ENCODE data around the gene ORM2. TPM values are rescaled to one million over a fixed set of nuclear protein-coding genes. Genes with fewer than 3 reads are reported as not detected.
"Not testable (repeated sequence)": the region's sequence is repeated elsewhere in the genome, so short reads cannot be mapped to it uniquely, and the experiment has no call there.

The ORM2 gene
- total RNA-seq, 2 donors from 2014 or later: not detected

DNA sequence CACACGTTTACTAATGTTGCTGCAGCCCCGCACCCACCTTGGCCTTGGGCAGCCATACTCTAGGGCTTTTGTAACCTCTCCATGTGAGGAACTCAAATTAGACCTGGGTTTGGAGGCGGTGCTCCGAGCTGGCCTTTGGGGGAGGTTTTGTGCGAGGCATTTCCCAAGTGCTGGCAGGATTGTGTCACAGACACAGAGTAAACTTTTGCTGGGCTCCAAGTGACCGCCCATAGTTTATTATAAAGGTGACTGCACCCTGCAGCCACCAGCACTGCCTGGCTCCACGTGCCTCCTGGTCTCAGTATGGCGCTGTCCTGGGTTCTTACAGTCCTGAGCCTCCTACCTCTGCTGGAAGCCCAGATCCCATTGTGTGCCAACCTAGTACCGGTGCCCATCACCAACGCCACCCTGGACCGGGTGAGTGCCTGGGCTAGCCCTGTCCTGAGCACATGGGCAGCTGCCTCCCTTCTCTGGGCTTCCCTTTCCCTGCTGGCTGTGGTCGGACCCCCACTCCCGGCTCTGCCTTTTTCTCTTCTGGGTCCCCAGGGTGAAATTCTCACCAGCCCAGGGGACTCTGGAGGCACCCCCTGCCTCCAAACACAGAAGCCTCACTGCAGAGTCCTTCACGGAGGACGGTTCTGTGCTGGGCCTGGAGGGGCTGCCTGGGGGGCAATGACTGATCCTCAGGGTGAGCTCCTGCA, 6.7 kb upstream of the ORM2 start, which contains the start of gene ORM1:
ORM1 (plus strand) TSS at position 268 of the 701 bp plus-strand sequence; CDS start at position 304, 36 bp downstream.
- DNase-seq; intact Hi-C loops (cut with DNase I, micrococcal nuclease): not testable (repeated sequence)
- peak; percentile 13 for ATAC-seq

DNA sequence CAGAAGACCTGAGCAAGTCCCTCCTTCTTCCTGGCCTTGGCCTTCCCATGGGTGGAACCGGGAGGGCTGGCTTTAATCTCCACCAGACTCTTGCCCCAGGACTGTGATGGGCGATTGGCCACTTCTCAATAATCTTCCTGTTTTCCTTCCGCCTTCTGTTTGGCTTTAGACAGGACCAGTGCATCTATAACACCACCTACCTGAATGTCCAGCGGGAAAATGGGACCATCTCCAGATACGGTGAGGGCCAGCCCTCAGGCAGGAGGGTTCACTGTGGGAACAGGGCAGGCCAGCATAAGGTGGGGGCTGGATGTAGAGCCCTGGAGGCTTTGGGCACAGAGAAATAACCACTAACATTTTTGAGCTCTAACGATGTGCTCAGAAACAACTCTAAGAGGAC, 5.8 kb upstream of the ORM2 start:
- DNase-seq; intact Hi-C loops (cut with DNase I, micrococcal nuclease); ATAC-seq: not testable (repeated sequence)

- DNase-seq (no peak), ATAC-seq (no peak)
- intact Hi-C loops (cut with DNase I, micrococcal nuclease): no loop called here
These were observed 5.2 kb upstream of the ORM2 start for GRCh38 chr9:114324492-114324891.

DNA sequence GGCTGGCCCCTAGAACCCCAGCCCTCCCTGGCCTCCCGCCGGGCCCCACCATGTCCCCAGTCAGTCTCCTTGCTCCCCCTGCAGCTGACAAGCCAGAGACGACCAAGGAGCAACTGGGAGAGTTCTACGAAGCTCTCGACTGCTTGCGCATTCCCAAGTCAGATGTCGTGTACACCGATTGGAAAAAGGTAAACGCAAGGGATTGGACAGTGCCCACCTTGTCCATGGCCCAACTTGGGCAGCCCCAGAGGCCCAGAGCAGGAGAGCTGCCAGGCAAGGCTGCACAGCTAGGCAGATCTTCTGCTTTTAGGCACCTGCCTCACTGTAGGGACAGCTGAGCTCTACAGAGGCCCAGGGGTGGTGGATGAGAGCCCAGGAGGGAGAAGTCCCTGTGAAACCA, 4.7 kb upstream of the ORM2 start:
- DNase-seq: not testable (repeated sequence)

GRCh38 chr9:114325684-114326254, 3.9 kb upstream of the ORM2 start:
- intact Hi-C loops (cut with DNase I, micrococcal nuclease); DNase-seq; ATAC-seq: not testable (repeated sequence)

More for the DNA sequence above, 4.7 kb upstream of the ORM2 start:
- ATAC-seq; intact Hi-C loops (cut with DNase I, micrococcal nuclease): not testable (repeated sequence)

DNA sequence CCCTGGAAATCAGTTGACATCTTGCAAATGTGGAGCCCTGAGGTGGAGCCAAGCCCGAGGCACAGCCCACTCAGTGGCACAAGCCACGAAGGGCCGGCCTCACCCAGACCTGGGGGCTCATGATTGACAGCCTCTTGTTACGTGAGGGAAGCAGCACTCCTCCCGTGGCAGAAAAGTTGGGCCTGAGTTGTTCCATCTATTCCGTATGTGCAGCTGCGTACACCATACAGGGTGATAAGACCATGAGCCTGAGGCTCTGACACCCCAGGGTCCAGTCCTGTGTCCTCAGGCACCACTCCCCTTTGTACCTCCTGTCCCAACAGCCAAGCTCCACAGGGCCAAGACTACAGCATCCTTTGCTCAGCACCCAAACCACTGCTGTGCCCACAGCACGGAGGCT, 1.9 kb upstream of the ORM2 start:
- intact Hi-C loops (cut with DNase I, micrococcal nuclease): no loop called here
- ATAC-seq: no peak
- no peak for DNase-seq

GRCh38 chr9:114328357-114328820, 1.3 kb upstream of the ORM2 start:
- peak; percentile 28 for ATAC-seq
- intact Hi-C loops (cut with DNase I, micrococcal nuclease); DNase-seq: not testable (repeated sequence)

DNA sequence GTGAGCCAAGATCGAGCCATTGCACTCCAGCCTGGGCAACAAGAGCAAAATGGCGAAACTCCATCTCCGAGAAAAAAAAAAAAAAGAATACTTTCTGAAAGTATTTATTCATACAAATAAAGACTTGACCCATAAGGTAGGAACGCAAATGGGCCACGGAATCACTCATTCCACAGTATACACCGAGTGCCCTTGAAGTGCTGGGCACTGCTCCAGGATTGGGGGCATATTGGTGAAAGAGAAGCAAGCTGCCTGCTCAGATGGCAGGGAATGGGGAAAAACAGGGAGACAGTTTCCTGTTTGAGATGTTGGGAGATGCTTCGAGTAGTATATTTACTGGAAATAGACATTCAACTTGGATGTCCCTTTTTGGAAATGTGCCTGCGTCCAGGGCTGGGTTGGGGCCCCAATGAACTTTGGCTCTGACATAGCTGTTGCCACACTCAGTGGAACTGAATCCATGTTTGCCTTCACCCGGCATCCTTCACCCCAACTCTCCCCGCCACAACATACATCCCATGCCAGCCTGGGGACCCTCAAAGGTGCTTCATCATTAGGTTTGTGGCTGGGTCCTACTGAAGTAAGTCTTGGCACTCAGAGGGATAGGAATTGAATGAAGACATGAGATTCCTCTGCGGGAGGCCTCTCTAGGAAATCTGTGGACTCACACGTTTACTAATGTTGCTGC, 588 bp upstream of the ORM2 start:
- DNase-seq; ATAC-seq; intact Hi-C loops (cut with DNase I, micrococcal nuclease): not testable (repeated sequence)

DNA sequence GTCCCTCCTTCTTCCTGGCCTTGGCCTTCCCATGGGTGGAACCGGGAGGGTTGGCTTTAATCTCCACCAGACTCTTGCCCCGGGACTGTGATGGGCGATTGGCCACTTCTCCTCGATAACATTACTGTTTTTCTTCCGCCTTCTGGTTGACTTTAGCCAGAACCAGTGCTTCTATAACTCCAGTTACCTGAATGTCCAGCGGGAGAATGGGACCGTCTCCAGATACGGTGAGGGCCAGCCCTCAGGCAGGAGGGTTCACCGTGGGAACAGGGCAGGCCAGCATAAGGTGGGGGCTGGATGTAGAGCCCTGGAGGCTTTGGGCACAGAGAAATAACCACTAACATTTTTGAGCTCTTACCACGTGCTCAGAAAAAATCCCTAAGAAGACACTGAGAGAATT, 967 bp downstream of the ORM2 start:
- intact Hi-C loops (cut with DNase I, micrococcal nuclease): no loop called here
- DNase-seq (no peak), ATAC-seq (no peak)

GRCh38 chr9:114331229-114332195, 1.8 kb downstream of the ORM2 start:
- ATAC-seq; DNase-seq; intact Hi-C loops (cut with DNase I, micrococcal nuclease): not testable (repeated sequence)

DNA sequence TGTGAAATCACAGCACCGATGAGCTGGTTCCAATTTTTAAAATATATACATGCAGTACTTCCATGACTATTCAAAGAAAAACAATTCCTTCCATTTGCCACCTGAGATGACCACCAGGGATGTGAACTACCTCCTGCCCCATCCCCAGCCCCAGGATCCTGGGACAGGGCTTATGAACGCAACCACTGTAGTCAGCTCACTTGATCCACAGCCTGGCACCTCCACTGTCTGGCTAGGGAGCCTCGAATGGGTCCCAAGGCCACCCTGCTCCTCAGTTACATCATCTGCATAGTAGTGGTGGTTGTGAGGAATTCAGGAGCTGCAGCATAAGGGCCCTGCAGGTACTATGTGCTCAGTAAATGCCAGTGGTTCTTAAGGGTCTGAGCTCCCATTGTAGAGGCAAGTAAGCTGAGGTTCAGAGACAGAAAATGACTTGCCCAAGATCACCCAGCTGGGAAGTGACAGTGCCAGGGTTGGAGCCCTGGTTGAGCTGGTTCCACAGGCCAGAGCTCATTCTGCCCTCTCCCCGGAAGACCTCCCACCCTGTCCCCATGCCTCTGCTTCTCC, 2.9 kb downstream of the ORM2 start:
- DNase-seq; intact Hi-C loops (cut with DNase I, micrococcal nuclease): not testable (repeated sequence)
- ATAC-seq: peak; percentile 7

GRCh38 chr9:114333718-114334117, 4.0 kb downstream of the ORM2 start:
- DNase-seq; ATAC-seq; intact Hi-C loops (cut with DNase I, micrococcal nuclease): not testable (repeated sequence)

GRCh38 chr9:114334490-114334889, 4.8 kb downstream of the ORM2 start:
- intact Hi-C loops (cut with DNase I, micrococcal nuclease): no loop called here
- no peak for ATAC-seq
- no peak for DNase-seq

DNA sequence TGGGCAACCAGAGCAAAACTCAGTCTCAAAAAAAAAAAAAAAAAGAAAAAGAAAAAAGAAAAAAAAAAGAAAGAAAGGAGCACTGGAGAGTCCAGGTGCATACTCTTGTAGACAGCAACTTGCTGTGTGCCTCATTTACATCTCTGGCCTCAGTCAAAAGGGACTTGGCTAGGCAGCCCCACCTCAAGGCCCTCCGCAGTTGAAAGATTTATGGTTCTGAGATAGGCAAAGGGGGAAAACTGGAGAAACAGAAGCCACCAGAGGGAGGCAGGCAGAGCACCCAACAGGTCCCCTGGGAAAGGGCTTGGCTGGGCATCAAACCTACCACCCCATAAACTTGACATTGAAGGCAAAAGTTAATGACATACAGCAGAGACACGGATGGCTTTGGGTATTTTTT, 6.1 kb downstream of the ORM2 start:
- no peak for ATAC-seq
- intact Hi-C loops (cut with DNase I, micrococcal nuclease): no loop called here
- no peak for DNase-seq

GRCh38 chr9:114336157-114336556, 6.5 kb downstream of the ORM2 start:
- intact Hi-C loops (cut with DNase I, micrococcal nuclease): no loop called here
- ATAC-seq (no peak), DNase-seq (no peak)

GRCh38 chr9:114336699-114337395, 7.2 kb downstream of the ORM2 start:
- no peak for DNase-seq
- intact Hi-C loops (cut with DNase I, micrococcal nuclease): no loop called here
- no peak for ATAC-seq

GRCh38 chr9:114338187-114338586, 8.5 kb downstream of the ORM2 start:
- ATAC-seq: no peak
- no peak for DNase-seq
- intact Hi-C loops (cut with DNase I, micrococcal nuclease): no loop called here
